H9 (cell line): ENCODE data around the gene DPH2. TPM values are rescaled to one million over a fixed set of nuclear protein-coding genes. Genes with fewer than 3 reads are reported as not detected.

Experiments
- DNase-seq: peaks from one replicate; pipeline ENCODE4 v3.0.0-alpha.2; 2017
- H2AFZ ChIP-seq: one replicate; pipeline ENCODE4 v1.6.1; 2013; ENCODE audit warnings: mild to moderate bottlenecking, low read length, control low read depth, moderate library complexity
- H2AK5ac ChIP-seq: 2 replicates; pipeline ENCODE4 v1.6.1; 2013; ENCODE audit warnings: low read length, control low read depth, mixed read lengths; ENCODE audit not compliant: insufficient read length
- H2BK120ac ChIP-seq: one replicate; pipeline ENCODE4 v1.6.1; 2013; ENCODE audit warnings: low read depth, mild to moderate bottlenecking, low read length, control low read depth, inconsistent platforms; ENCODE audit not compliant: poor library complexity, severe bottlenecking
- H2BK12ac ChIP-seq: 2 replicates; pipeline ENCODE4 v1.6.1; 2013; ENCODE audit warnings: low read length, control low read depth, mixed read lengths, low read depth; ENCODE audit not compliant: insufficient read length
- H2BK15ac ChIP-seq: 2 replicates; pipeline ENCODE4 v1.6.1; 2013; ENCODE audit warnings: low read depth, low read length, control low read depth
- H2BK20ac ChIP-seq: one replicate; pipeline ENCODE4 v1.6.1; 2013; ENCODE audit warnings: low read depth, mild to moderate bottlenecking, low read length, control low read depth, inconsistent platforms; ENCODE audit not compliant: poor library complexity, severe bottlenecking
- H2BK5ac ChIP-seq: 2 replicates; pipeline ENCODE4 v1.6.1; 2013; ENCODE audit warnings: low read length, control low read depth, mixed read lengths; ENCODE audit not compliant: insufficient read length
- H3K14ac ChIP-seq: 2 replicates; pipeline ENCODE4 v1.6.1; 2013; ENCODE audit warnings: low read length, control low read depth; ENCODE audit not compliant: insufficient read depth
- H3K18ac ChIP-seq: 2 replicates; pipeline ENCODE4 v1.6.1; 2013; ENCODE audit warnings: low read depth, mild to moderate bottlenecking, mixed read lengths, low read length, control low read depth; ENCODE audit not compliant: insufficient read length
- H3K23ac ChIP-seq: 2 replicates; pipeline ENCODE4 v1.6.1; 2013; ENCODE audit warnings: low read length, control low read depth, mixed read lengths, low read depth; ENCODE audit not compliant: insufficient read length
- H3K23me2 ChIP-seq: 2 replicates; pipeline ENCODE4 v1.6.1; 2013; ENCODE audit warnings: low read depth, mild to moderate bottlenecking, mixed read lengths, low read length, control low read depth; ENCODE audit not compliant: insufficient read length, poor library complexity, severe bottlenecking
- H3K27ac ChIP-seq: 2 replicates; pipeline ENCODE4 v1.5.1; 2013; ENCODE audit warnings: low read length, control low read depth, mixed read lengths, low read depth; ENCODE audit not compliant: insufficient read length
- H3K27me3 ChIP-seq: 2 replicates; pipeline ENCODE4 v1.6.1; 2013; ENCODE audit warnings: low read length, control low read depth, inconsistent platforms; ENCODE audit not compliant: insufficient read depth
- H3K4ac ChIP-seq: 2 replicates; pipeline ENCODE4 v1.6.1; 2013; ENCODE audit warnings: low read depth, mild to moderate bottlenecking, control low read depth, inconsistent platforms, low read length, moderate library complexity
- H3K4me1 ChIP-seq: 2 replicates; pipeline ENCODE4 v1.6.1; 2013; ENCODE audit warnings: low read length, control low read depth, inconsistent platforms; ENCODE audit not compliant: insufficient read depth
- H3K4me2 ChIP-seq: 2 replicates; pipeline ENCODE4 v1.6.1; 2013; ENCODE audit warnings: low read length, control low read depth, mixed read lengths; ENCODE audit not compliant: insufficient read length, insufficient read depth
- H3K56ac ChIP-seq: 2 replicates; pipeline ENCODE4 v1.6.1; 2013; ENCODE audit warnings: low read depth, mild to moderate bottlenecking, mixed read lengths, low read length, control low read depth; ENCODE audit not compliant: insufficient read length
- H3K79me1 ChIP-seq: 2 replicates; pipeline ENCODE4 v1.6.1; 2013; ENCODE audit warnings: low read depth, mild to moderate bottlenecking, moderate library complexity, low read length, control low read depth, inconsistent platforms; ENCODE audit not compliant: insufficient read depth, poor library complexity, severe bottlenecking
- H3K79me2 ChIP-seq: 2 replicates; pipeline ENCODE4 v1.6.1; 2013; ENCODE audit warnings: low read length, control low read depth, inconsistent platforms; ENCODE audit not compliant: insufficient read depth
- H3K9ac ChIP-seq: 2 replicates; pipeline ENCODE4 v1.6.1; 2013; ENCODE audit warnings: low read length, control low read depth, mixed read lengths; ENCODE audit not compliant: insufficient read length; ENCODE audit errors: extremely low read depth
- H3K9me3 ChIP-seq: one replicate; pipeline ENCODE4 v1.6.1; 2013; ENCODE audit warnings: low read depth, low read length, inconsistent platforms; ENCODE audit not compliant: control insufficient read depth
- H3T11ph ChIP-seq: one replicate; pipeline ENCODE4 v1.6.1; 2013; ENCODE audit warnings: mild to moderate bottlenecking, low read length, control low read depth, inconsistent platforms
- H4K20me1 ChIP-seq: one replicate; pipeline ENCODE4 v1.6.1; 2013; ENCODE audit not compliant: control insufficient read depth, insufficient read length, insufficient read depth
- H4K5ac ChIP-seq: 2 replicates; pipeline ENCODE4 v1.6.1; 2013; ENCODE audit warnings: low read depth, mild to moderate bottlenecking, mixed read lengths, low read length, control low read depth; ENCODE audit not compliant: insufficient read length
- H4K8ac ChIP-seq: replicated peaks from 2 replicates; pipeline ENCODE4 v1.6.1; 2013; ENCODE audit warnings: low read length, control low read depth, mixed read lengths, low read depth; ENCODE audit not compliant: insufficient read length
- H4K91ac ChIP-seq: 2 replicates; pipeline ENCODE4 v1.6.1; 2013; ENCODE audit warnings: low read depth, mild to moderate bottlenecking, moderate library complexity, mixed read lengths, low read length, control low read depth; ENCODE audit not compliant: insufficient read length
- H3K27ac Mint-ChIP-seq, 3 experiments: 2 replicates in 2 of 3; 3 replicates in 1 of 3; pipeline ENCODE4 v1.8.0; 2020 to 2021; ENCODE audit warnings: mixed read lengths in 3 of 3, mild to moderate bottlenecking in 1 of 3, moderate library complexity in 1 of 3
- H3K27me3 Mint-ChIP-seq: 2 replicates; pipeline ENCODE4 v1.8.0; 2021; ENCODE audit warnings: low read depth, mild to moderate bottlenecking, moderate library complexity, mixed read lengths
- H3K36me3 Mint-ChIP-seq, 3 experiments: 2 replicates in 2 of 3; 3 replicates in 1 of 3; pipeline ENCODE4 v1.8.0; 2020 to 2021; ENCODE audit warnings: low read depth in 3 of 3, mixed read lengths in 3 of 3; ENCODE audit not compliant: insufficient read depth in 1 of 3
- H3K4me1 Mint-ChIP-seq, 2 experiments: 2 replicates each; pipeline ENCODE4 v1.8.0; 2020; ENCODE audit warnings: mixed read lengths in 2 of 2
- H3K4me3 Mint-ChIP-seq, 2 experiments: 2 replicates in 1 of 2; 3 replicates in 1 of 2; pipeline ENCODE4 v1.8.0; 2020 to 2021; ENCODE audit warnings: mild to moderate bottlenecking in 2 of 2, mixed read lengths in 2 of 2, moderate library complexity in 1 of 2
- H3K9me3 Mint-ChIP-seq, 2 experiments: 2 replicates in 1 of 2; 3 replicates in 1 of 2; pipeline ENCODE4 v1.8.0; 2020; ENCODE audit warnings: mild to moderate bottlenecking in 2 of 2, mixed read lengths in 2 of 2, moderate library complexity in 1 of 2
- WGBS: extraction: QIAGEN DNeasy Blood & Tissue Kit; methylation state at CpG from one replicate; pipeline ENCODE4 v1.1.7; 2013; ENCODE audit warnings: missing lambda C conversion rate, low lambda C conversion rate, mixed read lengths; ENCODE audit not compliant: insufficient read length; ENCODE audit errors: extremely low coverage; 5-methylcytosine and 5-hydroxymethylcytosine counted together
- total RNA-seq: library from RNA; stranded (reverse); gene quantifications from 2 replicates; pipeline ENCODE4 v1.2.1, GENCODE V29; 2021
- TF ChIP-seq, protein P1 (sequence below): fragments of 200-600 bp; sonication (generic); conservative IDR thresholded peaks from 3 replicates; pipeline ENCODE4 v1.8.0; 2021; ENCODE audit warnings: antibody characterized with exemption, mild to moderate bottlenecking

Gene DPH2
- total RNA-seq, 1 experiment from 2014 or later = 74.4 TPM

DNA sequence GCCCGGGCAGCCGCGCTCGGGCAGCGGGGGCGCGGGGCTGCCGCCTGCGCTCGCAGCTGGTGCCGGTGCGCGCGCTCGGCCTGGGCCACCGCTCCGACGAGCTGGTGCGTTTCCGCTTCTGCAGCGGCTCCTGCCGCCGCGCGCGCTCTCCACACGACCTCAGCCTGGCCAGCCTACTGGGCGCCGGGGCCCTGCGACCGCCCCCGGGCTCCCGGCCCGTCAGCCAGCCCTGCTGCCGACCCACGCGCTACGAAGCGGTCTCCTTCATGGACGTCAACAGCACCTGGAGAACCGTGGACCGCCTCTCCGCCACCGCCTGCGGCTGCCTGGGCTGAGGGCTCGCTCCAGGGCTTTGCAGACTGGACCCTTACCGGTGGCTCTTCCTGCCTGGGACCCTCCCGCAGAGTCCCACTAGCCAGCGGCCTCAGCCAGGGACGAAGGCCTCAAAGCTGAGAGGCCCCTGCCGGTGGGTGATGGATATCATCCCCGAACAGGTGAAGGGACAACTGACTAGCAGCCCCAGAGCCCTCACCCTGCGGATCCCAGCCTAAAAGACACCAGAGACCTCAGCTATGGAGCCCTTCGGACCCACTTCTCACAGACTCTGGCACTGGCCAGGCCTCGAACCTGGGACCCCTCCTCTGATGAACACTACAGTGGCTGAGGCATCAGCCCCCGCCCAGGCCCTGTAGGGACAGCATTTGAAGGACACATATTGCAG is 33.2 kb upstream of the DPH2 start:
- Histone ChIP-seq H3K9ac (no peak overlapping the region), H2BK20ac (no peak overlapping the region), H2BK15ac (no peak overlapping the region), H2BK12ac (no peak overlapping the region), H3K23me2 (peaks cover 21% of the 10 kb centered on the region), H2AFZ (no peak overlapping the region), H3K9me3 (no peaks in the 10 kb centered on the region), H3K18ac (no peak overlapping the region), H2BK120ac (no peak overlapping the region), H3K56ac (no peak overlapping the region), H3K14ac (peak overlapping the region; percentile 45; the same call in 1 of the 2 replicates), H2AK5ac (no peak overlapping the region), H3K4me1 (peaks cover 8% of the 10 kb centered on the region; the same call in 1 of the 2 replicates), H3K4ac (no peak overlapping the region), H3K79me1 (no peaks in the 10 kb centered on the region), H3T11ph (no peak overlapping the region), H3K23ac (no peak overlapping the region), H4K8ac (no peak overlapping the region), H4K20me1 (no peaks in the 10 kb centered on the region), H4K91ac (no peak overlapping the region), H3K4me2 (peak overlapping the region; percentile 51), H3K27me3 (no peaks in the 10 kb centered on the region), H2BK5ac (no peak overlapping the region), H3K27ac (no peak overlapping the region), H3K79me2 (no peaks in the 10 kb centered on the region), H4K5ac (no peak overlapping the region)
- Mint-ChIP-seq H3K27me3 (peaks cover 12% of the 10 kb centered on the region), H3K4me1 (peaks cover 46 to 48% of the 10 kb centered on the region in 2 experiments), H3K36me3 (peaks cover 0 to 6% (median 0%) of the 10 kb centered on the region in 3 experiments; a peak in 2 of 7 replicates), H3K4me3 (peak overlapping the region; percentile 70 to 79), H3K9me3 (no peaks in the 10 kb centered on the region), H3K27ac (no peak overlapping the region)
- TF ChIP-seq, protein P1, sequence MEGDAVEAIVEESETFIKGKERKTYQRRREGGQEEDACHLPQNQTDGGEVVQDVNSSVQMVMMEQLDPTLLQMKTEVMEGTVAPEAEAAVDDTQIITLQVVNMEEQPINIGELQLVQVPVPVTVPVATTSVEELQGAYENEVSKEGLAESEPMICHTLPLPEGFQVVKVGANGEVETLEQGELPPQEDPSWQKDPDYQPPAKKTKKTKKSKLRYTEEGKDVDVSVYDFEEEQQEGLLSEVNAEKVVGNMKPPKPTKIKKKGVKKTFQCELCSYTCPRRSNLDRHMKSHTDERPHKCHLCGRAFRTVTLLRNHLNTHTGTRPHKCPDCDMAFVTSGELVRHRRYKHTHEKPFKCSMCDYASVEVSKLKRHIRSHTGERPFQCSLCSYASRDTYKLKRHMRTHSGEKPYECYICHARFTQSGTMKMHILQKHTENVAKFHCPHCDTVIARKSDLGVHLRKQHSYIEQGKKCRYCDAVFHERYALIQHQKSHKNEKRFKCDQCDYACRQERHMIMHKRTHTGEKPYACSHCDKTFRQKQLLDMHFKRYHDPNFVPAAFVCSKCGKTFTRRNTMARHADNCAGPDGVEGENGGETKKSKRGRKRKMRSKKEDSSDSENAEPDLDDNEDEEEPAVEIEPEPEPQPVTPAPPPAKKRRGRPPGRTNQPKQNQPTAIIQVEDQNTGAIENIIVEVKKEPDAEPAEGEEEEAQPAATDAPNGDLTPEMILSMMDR = peak; percentile 47; the same call in 2 of the 3 replicates
- peak; percentile 65 for DNase-seq
- WGBS = no CpG with 5 or more reads among the region's 56 CpGs
